ENCODE measurements around the gene PREPL. TPM values are rescaled to one million over a fixed set of nuclear protein-coding genes. Genes with fewer than 3 reads are reported as not detected.
"Not testable (repeated sequence)": the region's sequence is repeated elsewhere in the genome, so short reads cannot be mapped to it uniquely, and the experiment has no call there.

The PREPL gene
- total and polyA plus RNA-seq, 2 of the 8 experiments (the other 6 are each of a cell fraction or from before 2014, with no cell fraction given): 13.6 to 38.9 TPM

DNA sequence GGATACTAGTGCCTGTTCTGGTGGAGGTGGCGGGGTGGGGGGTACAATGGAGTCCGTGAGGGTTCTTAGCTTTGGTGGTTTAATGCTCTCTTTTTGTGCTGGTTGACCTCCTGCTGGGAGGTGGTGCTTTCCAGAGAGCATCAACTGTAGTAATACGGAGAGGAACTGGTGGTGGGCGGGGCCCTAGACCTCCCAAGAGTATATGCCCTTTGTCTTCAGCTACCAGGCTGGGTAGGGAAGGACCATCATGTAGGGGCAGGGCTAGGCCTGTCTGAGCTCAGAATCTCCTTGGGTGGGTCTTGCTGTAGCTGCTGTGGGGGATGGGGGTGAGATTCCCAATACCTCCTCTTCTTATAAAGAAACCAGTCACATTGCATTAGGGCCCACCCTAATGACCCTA is 27.6 kb upstream of the PREPL start:
- CTCF ChIA-PET (ENCODE audit: partially characterized antibody): interaction anchor here (0.5 to 12.4 kb wide), 9 partner anchors 9 to 566 kb away, joined by 3 to 103 read pairs (median 3); no protein-coding TSS in a partner anchor
- no peak overlapping the region for H3K56ac ChIP-seq (replicated peaks; ENCODE audit: insufficient read length, low read depth, low read length)

DNA sequence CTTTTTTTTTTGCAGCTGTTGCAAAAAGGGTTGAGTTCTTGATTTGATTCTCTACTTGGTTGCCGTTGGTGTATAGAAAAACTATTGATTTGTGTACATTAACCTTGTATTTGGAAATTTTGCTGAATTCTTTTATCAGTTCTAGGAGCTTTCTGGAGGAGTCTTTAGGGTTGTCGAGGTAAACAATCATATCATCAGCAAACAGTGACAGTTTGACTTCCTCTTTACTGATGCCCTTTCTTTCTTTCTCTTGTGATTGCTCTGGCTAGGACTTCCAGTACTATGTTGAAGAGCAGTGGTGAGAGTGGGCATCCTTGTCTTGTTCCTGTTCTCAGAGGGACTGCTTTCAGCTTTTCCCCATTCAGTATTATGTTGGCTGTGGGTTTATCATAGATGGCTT is 23.9 kb upstream of the PREPL start:
- H2BK120ac ChIP-seq (replicated peaks; ENCODE audit: low read depth, low read length); H3K23me2 ChIP-seq (ENCODE audit: low read depth, low read length); H3K9me3 ChIP-seq (ENCODE audit: insufficient read depth in 2 of 2, low read depth in 1 of 2, low read length in 1 of 2); H4K5ac ChIP-seq (ENCODE audit: insufficient read length, low read depth, low read length); H3K79me1 ChIP-seq (ENCODE audit: low read depth, low read length); H2AK5ac ChIP-seq (ENCODE audit: low read depth, low read length); H3K4me1 ChIP-seq (replicated peaks in 1 of 4; ENCODE audit: control insufficient read depth in 3 of 4, insufficient read depth in 4 of 4, low read length in 3 of 4); H3K18ac ChIP-seq (ENCODE audit: extremely low read depth, low read length); H2AFZ ChIP-seq (ENCODE audit: low read length); DNase-seq (ENCODE audit: low read depth in 1 of 2, low spot score in 2 of 2); H3K23ac ChIP-seq (ENCODE audit: insufficient read length); H4K8ac ChIP-seq (ENCODE audit: extremely low read depth, insufficient read depth, low read length); H3K27me3 ChIP-seq (replicated peaks in 1 of 4; ENCODE audit: control insufficient read depth in 3 of 4, extremely low read depth in 1 of 4, insufficient read depth in 3 of 4, low read length in 3 of 4); H3K27ac ChIP-seq (ENCODE audit: low read depth, low read length); H3K4me3 ChIP-seq (ENCODE audit: extremely low read depth in 1 of 4, insufficient read depth in 2 of 4, low read depth in 3 of 4, low read length in 4 of 4); H2BK5ac ChIP-seq (ENCODE audit: low read depth, low read length); H4K91ac ChIP-seq (replicated peaks; ENCODE audit: insufficient read length, low read length); H2BK15ac ChIP-seq (ENCODE audit: low read length); H4K20me1 ChIP-seq (replicated peaks in 1 of 2; ENCODE audit: control insufficient read depth in 1 of 2, insufficient read depth in 2 of 2, low read length in 2 of 2); H2BK20ac ChIP-seq (ENCODE audit: low read length); H3K56ac ChIP-seq (replicated peaks; ENCODE audit: insufficient read length, low read depth, low read length); H3K4me2 ChIP-seq (ENCODE audit: insufficient read depth in 1 of 2, low read depth in 2 of 2, low read length in 2 of 2); H3K9ac ChIP-seq (replicated peaks in 1 of 4; ENCODE audit: extremely low read depth in 1 of 4, low read depth in 3 of 4, low read length in 3 of 4); H3K4ac ChIP-seq (replicated peaks; ENCODE audit: insufficient read length, low read depth, low read length); H3K14ac ChIP-seq (ENCODE audit: insufficient read length); POLR2A ChIA-PET (ENCODE audit: partially characterized antibody); H3K36me3 ChIP-seq (ENCODE audit: control insufficient read depth in 2 of 4, insufficient read depth in 4 of 4, low read length in 3 of 4); FAIRE-seq; H2BK12ac ChIP-seq (ENCODE audit: low read depth, low read length): not testable (repeated sequence)
- peaks cover 0 to 36% of the 10 kb centered on the region in 2 experiments; a peak in 2 of 4 replicates for H3K79me2 ChIP-seq (ENCODE audit: control insufficient read depth in 1 of 2, insufficient read depth in 2 of 2, low read length in 2 of 2)
- CTCF ChIA-PET (ENCODE audit: partially characterized antibody): interaction anchor here (0.6 kb wide), 3 partner anchors 34 to 588 kb away, joined by 3 to 5 read pairs (median 3); no protein-coding TSS in a partner anchor
- 89% methylated on average over 2 of the region's 2 CpGs; no CpG with 5 or more reads in 1 of the 2 experiments for WGBS, 2 experiments (ENCODE audit: extremely low coverage in 1 of 2, insufficient coverage in 1 of 2, insufficient read length in 1 of 2, insufficient replicate concordance in 2 of 2, low coverage in 1 of 2, low lambda C conversion rate in 2 of 2, missing lambda C conversion rate in 1 of 2)

More for the DNA sequence above, 27.6 kb upstream of the PREPL start:
- Histone ChIP-seq H3K4me3 (ENCODE audit: extremely low read depth in 1 of 4, insufficient read depth in 2 of 4, low read depth in 3 of 4, low read length in 4 of 4) (no peak overlapping the region), H2AK5ac (ENCODE audit: low read depth, low read length) (no peak overlapping the region), H2AFZ (ENCODE audit: low read length) (no peak overlapping the region), H3K27ac (ENCODE audit: low read depth, low read length) (no peak overlapping the region), H3K9me3 (ENCODE audit: insufficient read depth in 2 of 2, low read depth in 1 of 2, low read length in 1 of 2) (no peaks in the 10 kb centered on the region), H3K14ac (ENCODE audit: insufficient read length) (no peak overlapping the region), H3K9ac (replicated peaks in 1 of 4; ENCODE audit: extremely low read depth in 1 of 4, low read depth in 3 of 4, low read length in 3 of 4) (no peak overlapping the region), H3K4me2 (ENCODE audit: insufficient read depth in 1 of 2, low read depth in 2 of 2, low read length in 2 of 2) (no peak overlapping the region), H2BK12ac (ENCODE audit: low read depth, low read length) (no peak overlapping the region), H3K27me3 (replicated peaks in 1 of 4; ENCODE audit: control insufficient read depth in 3 of 4, extremely low read depth in 1 of 4, insufficient read depth in 3 of 4, low read length in 3 of 4) (no peaks in the 10 kb centered on the region), H3K4ac (replicated peaks; ENCODE audit: insufficient read length, low read depth, low read length) (no peak overlapping the region), H3K4me1 (replicated peaks in 1 of 4; ENCODE audit: control insufficient read depth in 3 of 4, insufficient read depth in 4 of 4, low read length in 3 of 4) (0 out of 7 replicates have a peak, but pooled peaks cover 0 to 2% (median 0%) of the 10 kb centered on the region in 4 experiments), H3K79me1 (ENCODE audit: low read depth, low read length) (no peaks in the 10 kb centered on the region; the same call in 1 of the 2 replicates), H3K23ac (ENCODE audit: insufficient read length) (no peak overlapping the region), H4K8ac (ENCODE audit: extremely low read depth, insufficient read depth, low read length) (no peak overlapping the region), H2BK15ac (ENCODE audit: low read length) (no peak overlapping the region), H4K5ac (ENCODE audit: insufficient read length, low read depth, low read length) (no peak overlapping the region), H4K91ac (replicated peaks; ENCODE audit: insufficient read length, low read length) (no peak overlapping the region), H3K36me3 (ENCODE audit: control insufficient read depth in 2 of 4, insufficient read depth in 4 of 4, low read length in 3 of 4) (0 out of 8 replicates have a peak, but pooled peaks cover 0 to 2% (median 0%) of the 10 kb centered on the region in 4 experiments), H3K18ac (ENCODE audit: extremely low read depth, low read length) (no peak overlapping the region; the same call in 1 of the 2 replicates), H3K79me2 (ENCODE audit: control insufficient read depth in 1 of 2, insufficient read depth in 2 of 2, low read length in 2 of 2) (peaks cover 0 to 35% of the 10 kb centered on the region in 2 experiments; a peak in 2 of 4 replicates), H2BK20ac (ENCODE audit: low read length) (no peak overlapping the region), H2BK120ac (replicated peaks; ENCODE audit: low read depth, low read length) (no peak overlapping the region), H4K20me1 (replicated peaks in 1 of 2; ENCODE audit: control insufficient read depth in 1 of 2, insufficient read depth in 2 of 2, low read length in 2 of 2) (no peaks in the 10 kb centered on the region), H3K23me2 (ENCODE audit: low read depth, low read length) (no peaks in the 10 kb centered on the region), H2BK5ac (ENCODE audit: low read depth, low read length) (no peak overlapping the region)
- DNase-seq (ENCODE audit: low read depth in 1 of 2, low spot score in 2 of 2) (no peak), FAIRE-seq (no peak)
- POLR2A ChIA-PET (ENCODE audit: partially characterized antibody): interaction anchor here (3.1 kb wide), 1 partner anchor 27 kb away, joined by 11 read pairs; the partner anchor contains the start of genes CAMKMT and PREPL
- 76% methylated on average over 4 of the region's 4 CpGs; no CpG with 5 or more reads in 1 of the 2 experiments for WGBS, 2 experiments (ENCODE audit: extremely low coverage in 1 of 2, insufficient coverage in 1 of 2, insufficient read length in 1 of 2, insufficient replicate concordance in 2 of 2, low coverage in 1 of 2, low lambda C conversion rate in 2 of 2, missing lambda C conversion rate in 1 of 2)
- TF ChIP-seq YY1 (IDR thresholded peaks at IDR 0.05; ENCODE audit: low read depth, low read length): no peak

Measured in H1 (cell line).